Measurements from ENCODE around the gene EID2.

EID2 gene, protein sequence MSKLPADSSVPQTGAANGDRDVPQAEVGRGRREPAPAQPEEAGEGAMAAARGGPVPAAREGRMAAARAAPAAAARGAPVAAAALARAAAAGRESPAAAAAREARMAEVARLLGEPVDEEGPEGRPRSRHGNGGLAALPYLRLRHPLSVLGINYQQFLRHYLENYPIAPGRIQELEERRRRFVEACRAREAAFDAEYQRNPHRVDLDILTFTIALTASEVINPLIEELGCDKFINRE

DNA sequence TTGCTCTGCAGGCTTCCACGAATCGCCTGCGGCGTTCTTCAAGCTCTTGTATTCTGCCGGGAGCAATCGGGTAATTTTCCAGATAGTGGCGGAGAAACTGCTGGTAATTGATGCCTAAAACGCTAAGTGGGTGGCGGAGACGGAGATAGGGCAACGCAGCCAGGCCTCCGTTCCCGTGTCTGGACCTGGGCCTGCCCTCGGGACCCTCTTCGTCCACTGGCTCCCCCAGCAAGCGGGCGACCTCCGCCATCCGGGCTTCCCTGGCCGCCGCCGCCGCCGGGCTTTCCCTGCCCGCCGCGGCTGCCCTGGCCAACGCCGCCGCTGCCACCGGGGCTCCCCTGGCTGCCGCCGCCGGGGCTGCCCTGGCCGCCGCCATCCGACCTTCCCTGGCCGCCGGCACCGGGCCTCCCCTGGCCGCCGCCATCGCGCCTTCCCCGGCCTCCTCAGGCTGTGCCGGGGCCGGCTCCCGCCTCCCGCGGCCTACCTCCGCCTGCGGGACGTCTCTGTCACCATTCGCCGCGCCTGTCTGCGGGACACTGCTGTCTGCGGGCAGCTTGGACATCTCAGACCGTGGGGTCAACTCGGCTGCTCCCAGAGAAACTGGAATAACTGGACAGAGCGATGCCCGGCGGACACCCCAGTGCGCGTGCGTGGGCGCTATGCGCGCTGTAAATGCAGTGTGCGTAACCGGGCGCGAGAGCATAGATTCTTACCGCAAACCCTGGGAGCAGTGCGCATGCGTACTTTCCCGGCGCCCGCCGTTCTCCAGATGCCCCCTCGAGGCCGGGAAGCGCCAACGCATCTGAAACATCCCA lies at the start of gene EID2:
Gene EID2, minus strand, starts transcription at position 644 of the 815 bp plus-strand sequence. Its CDS starts 82 bp downstream, at position 562.
- DNase-seq: peak; percentile 56

- DNase-seq: no peak
These were observed 48.1 kb upstream of the EID2 start for GRCh38 chr19:39588066-39588465.

DNA sequence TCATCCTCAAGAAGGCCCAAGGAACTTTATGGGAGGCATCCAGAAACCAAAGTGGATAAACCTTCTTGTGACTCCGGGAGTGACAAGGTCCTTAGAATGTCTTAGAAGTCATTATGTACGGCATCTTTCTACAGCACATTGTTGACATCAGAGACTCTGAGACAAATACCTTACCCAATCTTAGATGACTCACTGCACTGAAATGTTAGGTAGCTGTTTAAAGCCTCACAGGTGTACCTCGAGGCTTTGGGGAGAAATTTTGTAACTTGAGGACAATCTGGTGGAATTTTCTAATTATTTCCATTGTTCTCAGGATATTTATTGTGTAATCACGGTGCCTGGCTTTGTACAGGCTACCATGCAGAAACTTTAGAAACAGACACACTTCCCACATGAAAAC lies 47.5 kb upstream of the EID2 start:
- no peak for DNase-seq

DNA sequence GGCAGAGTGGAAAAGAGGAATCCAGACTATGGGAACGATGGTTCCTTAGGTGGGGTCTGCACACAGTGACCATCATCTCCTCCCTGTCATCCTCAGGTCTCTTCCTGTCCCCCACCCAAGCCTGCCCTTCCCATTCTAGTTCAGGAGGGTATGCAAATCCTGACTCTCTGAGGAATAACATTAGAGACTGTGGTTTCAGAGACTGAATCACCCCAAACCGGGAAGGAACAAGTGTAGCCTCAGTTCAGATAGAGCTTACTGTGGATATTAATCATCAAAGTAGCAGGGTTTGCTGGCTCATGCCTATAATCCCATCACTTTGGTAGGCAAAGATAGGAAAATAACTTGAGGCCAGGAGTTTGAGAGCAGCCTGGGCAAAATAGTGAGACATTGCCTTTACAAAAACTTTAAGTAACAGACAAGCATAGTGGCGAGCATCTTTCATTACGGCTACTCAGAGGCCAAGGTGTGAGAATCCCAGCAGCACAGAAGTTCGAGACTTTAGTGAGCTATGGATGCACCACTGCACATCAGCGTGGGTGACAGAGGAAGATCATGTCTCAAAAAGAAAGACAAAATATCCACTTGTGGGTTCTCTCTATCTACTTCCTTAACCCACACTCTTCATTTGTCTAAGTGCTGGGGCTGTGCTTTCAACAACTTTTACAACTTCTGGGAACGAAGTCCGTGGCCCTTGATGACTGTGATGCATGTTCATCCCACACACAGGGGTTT lies 43.1 kb upstream of the EID2 start:
- no peak for DNase-seq

DNA sequence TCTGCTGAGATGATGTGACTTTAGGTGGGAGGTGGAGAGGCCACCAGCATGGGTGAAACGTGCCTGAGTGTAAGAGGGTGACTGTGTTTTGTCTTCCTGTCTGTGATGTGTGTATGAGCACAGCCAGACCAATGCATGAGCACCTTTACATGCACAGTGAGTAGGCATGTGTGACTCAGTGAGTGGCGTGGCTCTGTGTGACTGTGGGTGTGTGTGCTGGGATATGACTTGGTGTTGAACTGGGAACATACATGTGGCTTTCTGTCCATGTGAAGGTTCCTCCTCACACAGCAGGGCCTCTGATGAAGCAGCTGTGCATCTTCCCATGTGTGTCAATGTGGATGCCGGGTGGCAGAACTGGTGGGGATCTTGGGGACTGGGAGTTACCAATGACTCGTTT lies 42.5 kb upstream of the EID2 start:
- no peak for DNase-seq

DNA sequence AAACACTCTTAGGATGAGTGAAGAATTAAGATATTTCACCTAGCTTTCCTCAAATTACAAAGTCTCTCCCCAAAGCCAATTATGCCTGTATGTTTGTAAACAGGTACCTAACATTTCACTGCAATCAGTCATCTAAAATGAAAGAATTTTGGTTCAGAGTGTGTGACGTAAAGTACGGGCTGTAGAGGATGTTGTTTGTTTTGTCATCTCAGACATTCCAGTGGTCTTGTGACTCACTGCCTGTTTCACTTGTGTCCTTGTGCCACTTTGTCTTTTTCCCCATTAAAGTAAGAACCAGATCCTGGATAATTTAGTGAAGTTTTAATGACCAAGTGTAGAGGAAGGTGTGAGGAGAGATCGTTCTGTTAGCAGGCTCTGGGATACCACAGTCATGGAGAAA lies 28.6 kb upstream of the EID2 start:
- no peak for DNase-seq

- DNase-seq: no peak
These were observed 26.1 kb upstream of the EID2 start for GRCh38 chr19:39566064-39566463.

DNA sequence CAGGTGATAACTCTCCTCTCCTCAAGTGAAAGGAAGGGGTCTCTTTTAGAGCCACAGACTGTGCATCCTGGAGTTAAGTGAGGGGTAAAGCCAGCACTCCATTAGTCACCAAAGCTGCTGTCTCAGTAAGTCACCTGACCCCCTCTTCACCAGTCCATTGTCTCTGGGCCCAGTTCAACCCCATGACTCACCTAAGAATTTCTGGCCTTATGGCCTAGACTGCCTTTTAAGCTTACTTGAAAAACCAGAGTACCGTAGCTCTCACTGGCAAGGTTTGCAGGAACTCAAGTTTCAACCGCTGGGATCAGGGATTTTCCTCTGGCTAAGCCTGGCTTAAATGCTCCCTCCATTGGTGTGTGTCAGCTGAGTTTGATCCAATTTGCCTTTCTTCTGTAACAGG lies 23.4 kb upstream of the EID2 start:
- DNase-seq: no peak

GRCh38 chr19:39558624-39559117 lies 18.7 kb upstream of the EID2 start:
- DNase-seq: no peak

DNA sequence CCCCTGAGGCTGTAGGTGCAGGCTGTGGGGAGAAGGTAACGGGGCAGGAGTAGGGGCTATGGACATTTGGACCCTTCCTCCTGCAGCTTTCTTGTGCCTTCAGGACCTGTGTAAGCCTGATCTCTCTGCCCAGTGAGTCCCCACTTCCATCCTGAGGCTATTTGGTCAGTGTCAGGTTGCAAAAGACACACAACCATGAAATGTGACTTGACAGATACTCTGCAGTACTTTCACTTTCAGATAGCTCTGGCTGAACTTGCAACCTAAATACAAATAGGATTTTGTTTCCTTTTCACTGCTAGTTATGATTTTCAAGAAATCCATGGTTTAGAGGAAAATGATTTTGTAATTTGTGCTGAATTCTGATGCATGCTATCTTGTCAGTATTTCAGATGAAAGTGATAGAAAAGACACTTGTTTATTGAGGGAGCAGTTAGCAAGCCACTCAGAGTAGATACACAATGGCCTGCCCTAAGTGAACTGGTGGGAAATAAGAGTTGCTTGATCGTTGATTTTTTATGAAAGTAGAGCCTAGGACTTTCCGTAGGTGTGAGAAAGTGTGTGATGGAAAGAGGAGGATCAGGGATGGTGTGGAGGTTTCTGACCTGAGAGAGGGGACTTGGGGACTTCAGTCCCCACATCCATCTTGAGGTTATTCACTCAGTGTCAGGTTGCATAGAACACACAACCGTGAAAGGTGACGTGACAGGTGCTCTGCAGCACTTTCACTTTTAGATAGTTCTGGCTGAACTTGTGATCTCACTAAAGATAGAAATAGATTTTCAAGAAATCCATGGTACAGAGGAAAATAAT lies 18.1 kb upstream of the EID2 start:
- no peak for DNase-seq

DNA sequence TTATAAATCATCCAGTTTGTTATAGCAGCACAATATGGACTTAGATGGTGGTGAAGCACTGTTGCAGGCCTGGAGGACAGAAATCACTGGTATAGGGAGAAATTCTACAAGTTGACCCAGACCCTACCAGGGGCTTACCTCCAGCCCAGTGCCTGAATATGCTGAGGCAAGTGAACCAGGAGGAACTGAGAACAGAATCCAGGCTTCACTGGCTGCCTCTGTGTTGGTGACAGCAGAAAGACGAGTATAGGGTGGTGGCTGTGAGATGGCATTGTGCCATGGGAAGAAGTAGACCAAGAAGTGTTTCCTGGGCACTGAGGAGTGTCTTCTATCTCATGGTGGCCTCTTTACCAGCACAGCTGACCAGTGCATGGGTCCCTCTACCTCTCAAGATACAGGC lies 15.9 kb upstream of the EID2 start:
- no peak for DNase-seq

- no peak for DNase-seq
These were observed 14.8 kb upstream of the EID2 start for GRCh38 chr19:39554701-39555311.

- DNase-seq: no peak
These were observed 13.2 kb upstream of the EID2 start for GRCh38 chr19:39553082-39553652.

GRCh38 chr19:39550197-39550596 lies 10.2 kb upstream of the EID2 start:
- DNase-seq: no peak

DNA sequence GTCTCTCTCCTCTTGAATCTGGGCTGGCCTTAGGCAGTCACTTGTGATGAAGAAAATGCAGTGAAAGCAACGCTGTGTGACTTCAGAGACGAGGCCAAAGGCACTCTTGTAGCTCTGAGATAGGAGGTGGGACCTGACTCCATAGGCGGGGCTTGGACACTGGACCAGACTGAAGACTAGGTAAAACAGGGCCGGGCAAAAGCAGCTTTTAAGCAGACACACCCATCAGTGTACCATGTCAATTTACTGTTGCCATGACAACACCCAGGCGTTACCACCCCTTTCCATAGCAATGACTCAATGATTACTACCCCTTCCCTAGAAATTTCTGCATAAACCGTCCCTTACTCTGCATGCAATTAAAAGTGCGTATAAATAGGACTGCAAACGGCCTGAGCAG lies 6.6 kb upstream of the EID2 start:
- DNase-seq: no peak

- no peak for DNase-seq
These were observed 5.0 kb upstream of the EID2 start for GRCh38 chr19:39544911-39545310.

DNA sequence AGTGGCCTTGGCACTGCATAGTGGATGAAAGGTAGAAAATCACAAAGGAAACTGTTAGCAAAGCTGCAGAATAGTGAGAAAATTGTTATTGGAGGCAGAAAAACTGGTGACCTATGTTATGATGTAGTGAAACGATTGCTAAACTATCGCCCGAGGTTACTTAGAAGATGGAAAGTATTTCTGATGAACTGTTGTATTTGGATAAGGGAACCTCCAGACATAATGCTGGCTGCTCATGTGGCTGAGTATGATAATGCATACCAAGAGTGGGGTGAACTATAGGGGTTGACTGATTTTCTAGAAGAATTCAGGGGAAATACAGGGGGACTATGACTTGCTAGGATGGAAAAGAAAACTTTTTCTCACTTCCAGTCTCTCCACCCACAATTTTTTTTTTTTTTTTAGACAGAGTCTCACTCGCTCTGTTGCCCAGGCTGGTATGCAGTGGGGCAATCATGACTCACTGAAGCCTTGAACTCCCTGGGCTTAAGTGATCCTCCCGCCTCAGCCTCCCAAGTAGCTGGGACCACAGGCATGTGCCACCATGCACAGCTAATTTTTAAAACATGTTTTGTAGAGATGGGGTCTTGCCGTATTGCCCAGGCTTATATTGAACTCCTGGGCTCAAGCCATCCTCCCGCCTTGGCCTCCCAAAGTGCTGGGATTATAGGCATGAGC lies 4.4 kb upstream of the EID2 start:
- no peak for DNase-seq

DNA sequence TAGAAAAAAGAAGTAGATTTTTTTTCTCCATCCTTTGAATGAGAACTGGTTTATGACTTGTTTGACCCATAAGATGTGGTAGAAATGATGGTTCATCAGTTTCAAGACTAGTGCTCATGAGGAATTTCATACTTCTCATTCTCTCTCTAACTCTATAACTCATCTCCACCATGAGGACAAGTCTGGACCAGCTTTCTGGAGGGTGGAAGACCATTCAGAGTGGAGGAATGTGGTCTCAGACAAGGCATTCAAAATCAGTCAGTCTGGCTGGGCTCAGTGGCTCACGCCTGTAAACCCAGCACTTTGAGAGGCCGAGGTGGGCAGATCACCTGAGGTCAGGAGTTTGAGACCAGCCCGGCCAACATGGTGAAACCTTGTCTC lies 3.5 kb upstream of the EID2 start:
- no peak for DNase-seq

- DNase-seq: no peak
These were observed 2.2 kb upstream of the EID2 start for GRCh38 chr19:39542206-39542605.

- no peak for DNase-seq
These were observed 342 bp upstream of the EID2 start for GRCh38 chr19:39540333-39540673.

DNA sequence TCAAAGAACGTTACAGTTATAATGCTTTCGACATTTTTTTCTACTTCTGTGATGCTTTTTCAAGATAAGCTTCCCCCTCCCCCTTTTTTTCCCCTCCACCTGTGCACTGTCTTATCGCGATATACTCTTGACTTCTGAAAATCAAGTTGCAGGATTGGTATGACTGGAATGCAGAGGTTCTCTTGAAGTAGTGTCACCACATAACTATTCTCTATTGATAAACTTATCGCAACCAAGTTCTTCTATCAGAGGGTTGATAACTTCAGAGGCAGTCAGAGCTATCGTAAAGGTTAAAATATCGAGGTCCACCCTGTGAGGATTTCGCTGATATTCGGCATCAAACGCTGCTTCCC lies 820 bp downstream of the EID2 start:
- no peak for DNase-seq

DNA sequence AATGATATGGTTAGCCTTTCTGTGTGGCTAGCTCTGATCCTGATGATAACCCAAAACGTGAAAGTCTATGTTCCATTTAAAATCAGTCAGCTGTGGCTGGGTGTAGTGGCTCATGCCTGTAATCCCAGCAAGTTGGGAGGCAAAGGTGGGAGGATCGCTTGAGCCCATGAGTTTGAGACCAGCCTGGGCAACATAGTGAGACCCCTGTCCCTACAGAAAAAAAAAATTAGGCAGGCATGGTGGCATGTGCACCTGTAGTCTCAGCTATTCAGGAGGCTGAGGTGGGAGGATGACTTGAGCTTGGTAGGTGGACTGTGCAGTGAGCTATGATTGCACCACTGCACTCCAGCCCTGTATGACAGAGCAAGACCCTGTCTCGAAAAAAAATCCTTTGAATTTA lies 6.2 kb downstream of the EID2 start:
- no peak for DNase-seq
